CD4-positive, alpha-beta T cell treated with Interleukin-1 beta for 1 hour (primary cell): ENCODE measurements around the gene LRP1.

Source experiments
- DNase-seq, 2 donors: peaks; one replicate each; pipeline ENCODE4 v3.0.0-alpha.2; 2020 to 2022

LRP1 gene

DNA sequence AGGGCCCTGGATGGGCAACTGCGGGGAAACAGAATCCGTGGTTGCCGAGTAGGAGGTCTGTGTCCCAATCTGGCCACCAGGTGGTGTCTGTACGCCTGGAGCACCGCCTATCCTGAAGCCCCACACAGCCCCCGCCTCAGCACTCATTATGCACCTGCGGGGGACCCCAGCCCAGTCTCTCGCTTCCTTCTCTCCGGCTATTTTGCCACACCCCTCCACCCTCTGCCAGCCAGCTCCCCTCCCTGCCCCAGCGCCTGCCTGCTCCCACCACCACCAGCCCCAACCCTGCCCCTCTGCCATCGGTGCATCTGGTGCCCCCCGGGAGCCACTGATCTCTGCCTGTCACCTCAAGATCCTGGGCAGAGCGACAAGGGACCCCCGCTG is 86.1 kb downstream of the LRP1 start:
- peak; percentile 71 to 72 for DNase-seq

DNA sequence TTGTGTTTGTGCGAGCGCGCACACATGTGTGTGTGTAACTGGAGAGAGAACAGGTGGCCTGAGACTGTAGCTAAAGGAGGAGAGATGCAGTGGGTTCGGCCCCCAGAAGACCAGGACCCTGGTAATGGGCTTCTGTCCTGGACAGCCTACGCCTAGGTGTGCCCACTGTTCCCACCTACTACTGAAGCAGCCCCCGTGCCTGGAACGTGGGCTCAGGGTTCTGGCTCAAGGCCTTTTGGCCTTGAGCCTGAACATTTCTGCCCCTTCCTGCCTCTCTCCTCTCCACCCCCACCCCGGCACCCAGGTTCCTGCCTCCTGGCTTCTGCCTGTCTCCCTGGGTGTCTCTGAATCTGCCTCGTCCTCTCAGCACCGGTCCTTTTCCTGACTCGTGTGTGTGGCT is 86.8 kb downstream of the LRP1 start:
- DNase-seq: no peak

DNA sequence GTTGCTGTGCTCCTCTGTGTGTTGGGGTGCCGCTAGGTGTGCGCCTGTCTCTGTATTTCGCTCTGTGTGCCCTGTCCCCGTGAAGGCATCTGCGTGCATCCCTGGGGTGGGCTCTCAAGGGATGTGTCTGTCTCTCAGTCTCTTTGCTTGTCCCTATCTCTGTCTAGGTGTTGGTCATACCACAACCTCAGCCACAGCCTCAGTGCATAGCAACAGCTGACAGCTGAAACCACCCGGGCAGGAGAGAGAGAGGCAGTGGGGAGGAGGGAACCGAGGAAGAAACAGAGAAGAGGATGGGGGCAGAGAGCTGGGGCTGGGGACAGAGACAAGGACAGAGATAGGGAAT is 87.4 kb downstream of the LRP1 start:
- DNase-seq: peak; percentile 56 to 59

DNA sequence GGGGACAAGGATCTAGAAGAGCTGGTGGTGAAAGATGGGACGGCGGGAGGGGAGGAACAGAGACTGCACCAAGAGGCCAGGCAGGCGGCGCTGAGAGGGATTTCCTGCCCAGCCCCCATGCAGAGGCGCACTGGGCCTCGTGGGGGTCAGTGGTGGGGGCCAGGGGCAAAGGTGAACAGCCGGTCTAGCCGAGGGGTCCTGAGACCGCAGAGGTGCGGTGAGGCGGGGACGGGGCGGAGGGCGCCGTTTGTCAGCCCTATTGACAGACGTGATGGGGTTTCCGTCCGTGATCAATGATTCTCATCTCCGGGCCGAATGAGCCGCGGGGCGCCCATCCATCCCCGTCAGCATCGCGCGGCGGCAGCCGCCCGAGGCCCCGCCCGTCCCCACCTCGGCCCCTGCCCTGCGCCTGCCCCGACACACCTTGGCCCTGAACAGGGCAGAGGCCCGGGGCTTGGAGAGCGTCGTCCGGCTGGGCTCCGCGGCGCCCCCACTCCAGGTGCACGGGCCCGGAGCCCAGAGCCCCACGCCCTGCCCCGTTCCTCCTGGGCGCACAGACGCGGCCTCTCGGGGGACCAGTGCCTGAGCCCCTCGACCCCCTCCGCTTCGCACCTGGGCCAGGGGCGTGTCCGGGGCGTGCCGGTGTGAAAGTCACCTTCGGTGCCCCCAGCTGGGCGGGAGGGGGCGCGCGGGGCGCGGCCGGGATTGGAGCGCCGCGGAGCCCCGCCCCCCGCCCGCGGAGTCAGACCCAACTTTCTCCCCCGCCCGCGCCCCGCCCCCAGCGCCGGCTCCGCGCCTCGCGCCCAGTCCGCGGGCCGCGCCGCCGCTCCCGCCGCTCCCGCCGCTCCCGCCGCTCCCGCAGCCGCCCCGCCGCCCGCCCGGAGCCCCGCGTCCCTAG is 88.0 kb downstream of the LRP1 start, which contains the start of gene NXPH4:
TSS of gene NXPH4 (plus strand) at position 781 of the 898 bp plus-strand sequence. CDS start 176 bp downstream, outside the sequence.
- peak; percentile 62 to 71 for DNase-seq

DNA sequence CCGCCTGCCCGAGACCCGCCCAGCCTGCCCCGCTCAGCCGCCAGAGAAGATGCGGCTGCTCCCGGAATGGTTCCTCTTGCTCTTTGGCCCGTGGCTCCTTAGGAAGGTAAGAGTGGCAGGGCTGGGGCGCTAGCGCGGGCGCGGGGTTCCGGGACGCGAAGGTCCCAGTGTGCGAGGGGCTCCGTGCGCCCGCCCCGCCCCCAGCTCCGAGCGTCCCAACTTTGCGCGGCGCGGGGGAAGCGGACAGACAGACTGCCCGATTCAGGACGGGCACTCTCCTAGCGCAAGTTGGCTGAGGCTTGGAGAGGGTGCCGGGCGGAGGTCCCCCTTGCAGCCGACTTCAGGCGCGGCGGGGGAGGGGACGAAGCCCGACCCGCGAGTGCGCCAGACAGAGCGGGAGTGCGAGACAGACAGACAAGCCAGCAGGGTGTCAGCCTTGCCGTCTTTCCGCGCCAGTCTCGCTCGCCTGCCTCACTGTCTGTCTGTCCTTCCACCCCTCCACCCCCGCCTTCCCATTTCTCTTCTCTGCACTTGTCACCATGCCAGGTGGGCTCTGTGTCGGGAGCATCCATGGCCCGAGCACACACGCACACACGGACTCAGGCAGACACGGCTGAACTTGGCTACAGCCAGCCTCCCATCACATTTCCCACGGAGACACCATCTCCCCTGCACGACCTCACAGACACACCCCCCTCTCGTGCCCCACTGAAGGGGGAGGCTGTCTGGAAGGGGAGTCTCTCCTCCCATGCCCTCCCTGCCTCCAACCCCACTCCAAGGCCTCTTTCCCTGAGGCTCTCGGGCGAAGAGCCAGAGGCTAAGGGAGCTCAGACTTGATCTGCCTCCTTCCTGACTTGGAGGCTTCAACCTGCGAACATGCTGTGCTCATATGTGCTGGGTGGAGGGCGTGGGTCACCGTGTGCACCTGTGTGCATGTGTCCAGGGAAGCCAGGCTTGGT is 88.9 kb downstream of the LRP1 start:
- peak in 1 of 2 donors; percentile 52 for DNase-seq

DNA sequence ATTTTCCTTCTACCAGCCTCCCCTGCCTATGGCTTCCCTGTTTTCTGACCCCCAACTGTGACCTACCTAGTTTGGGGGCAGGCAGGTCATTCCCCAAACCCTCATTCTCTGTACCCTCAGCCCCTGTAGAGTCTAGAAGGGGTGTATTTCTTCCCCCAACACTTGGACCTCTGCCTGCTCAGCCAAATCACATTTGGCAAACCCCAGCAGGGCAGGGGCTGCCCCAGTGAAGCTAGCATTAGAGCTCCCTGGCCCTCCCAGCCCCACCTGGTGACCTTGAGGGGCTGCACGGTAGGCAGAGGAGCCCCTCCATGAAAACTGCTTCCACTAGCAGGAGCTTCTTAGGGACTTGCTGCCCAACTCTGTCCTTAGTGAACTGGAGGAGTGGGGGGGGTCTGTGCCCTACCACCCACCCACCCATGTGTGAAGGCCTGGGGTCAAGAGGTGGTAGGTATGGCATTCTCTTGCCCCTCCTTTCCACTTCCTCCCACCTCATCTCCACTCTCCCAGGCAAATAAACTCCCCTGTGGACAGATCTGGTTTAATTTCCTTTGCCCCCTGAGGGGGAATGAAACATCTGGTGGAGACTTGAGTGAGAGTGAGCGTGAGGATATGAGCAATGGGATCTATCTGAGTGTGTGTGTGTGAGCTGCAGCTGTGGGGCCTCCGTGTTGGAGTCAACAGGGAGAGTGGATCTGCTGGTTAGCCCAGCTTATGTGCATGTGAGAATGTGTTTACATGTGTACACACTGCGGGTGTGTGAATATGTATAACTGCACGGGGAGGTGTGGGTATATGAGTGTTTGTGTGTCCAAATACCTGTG is 90.0 kb downstream of the LRP1 start:
- DNase-seq: no peak

DNA sequence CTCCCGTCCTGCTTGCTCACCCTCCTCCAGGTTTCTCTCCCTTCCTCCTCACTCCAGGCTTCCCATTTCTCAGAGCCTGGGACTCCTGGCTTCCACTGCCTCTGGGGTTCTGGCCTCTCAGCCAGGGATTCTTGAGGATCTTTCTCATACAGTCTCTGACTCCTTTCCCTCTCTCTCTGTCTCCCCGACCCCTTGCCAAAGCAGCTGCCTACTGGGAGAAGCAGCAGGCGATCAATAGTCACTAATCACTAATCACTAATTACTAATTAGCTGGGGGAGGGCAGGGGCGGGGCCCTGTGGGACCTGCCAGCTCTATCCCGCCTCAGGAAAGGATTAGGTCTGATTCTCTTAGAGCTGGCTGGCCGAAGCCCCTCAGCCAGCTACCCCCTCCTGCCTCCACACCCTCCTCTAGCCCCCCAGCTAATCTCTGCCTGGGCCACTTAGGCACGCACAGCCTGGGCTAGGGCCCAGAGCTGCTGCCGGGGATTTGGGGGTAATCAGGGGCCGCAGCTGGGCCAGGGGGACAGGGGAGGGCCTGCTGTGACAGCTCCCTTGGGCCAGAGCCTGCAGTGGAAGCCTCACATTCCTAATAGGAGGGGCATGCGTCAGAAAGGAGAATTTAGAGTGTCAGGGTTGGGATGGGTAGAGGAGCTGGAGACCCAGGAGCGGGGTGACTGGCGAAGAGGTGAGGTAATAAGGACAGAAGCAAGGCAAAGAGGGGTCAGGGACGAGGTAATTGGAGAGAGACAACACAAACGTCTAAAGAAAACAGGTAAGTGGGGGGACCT is 91.1 kb downstream of the LRP1 start:
- no peak for DNase-seq

DNA sequence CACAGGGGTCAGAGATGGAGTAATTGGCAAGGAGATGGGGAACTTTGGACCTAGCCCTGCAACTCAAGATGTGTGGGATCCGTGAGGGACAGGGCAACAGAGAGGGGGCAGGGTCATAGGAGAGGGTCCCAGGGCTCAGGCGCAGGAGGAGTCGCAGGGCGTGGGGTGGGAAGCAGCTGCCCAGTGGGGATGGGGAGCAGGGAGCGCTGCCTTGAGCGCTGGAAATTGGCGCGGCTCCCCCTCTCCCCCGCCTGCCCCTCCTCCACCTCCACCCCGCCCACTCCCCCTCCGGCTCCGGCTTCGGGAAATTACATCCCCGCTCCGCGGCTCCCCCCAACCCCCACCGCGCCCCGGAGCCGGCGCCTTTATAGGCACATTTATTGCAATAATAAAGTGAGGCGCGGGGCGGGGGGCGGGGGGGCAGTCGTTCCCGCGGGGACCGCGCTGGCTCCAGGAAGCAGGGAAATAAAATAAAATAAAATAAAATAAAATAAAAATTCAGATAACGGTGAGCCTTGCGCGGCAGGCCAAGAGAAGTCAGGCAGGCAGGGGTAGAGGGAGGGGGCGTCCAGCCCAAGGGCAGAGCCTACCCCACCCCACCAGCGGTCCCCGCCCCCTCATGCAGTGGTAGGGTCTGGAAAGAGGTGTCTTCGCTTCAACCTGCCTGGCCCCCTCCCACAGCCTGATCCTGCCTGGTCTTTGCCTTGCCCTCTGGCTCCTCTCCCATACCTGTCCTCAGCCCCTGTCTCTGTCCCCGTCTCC is 91.9 kb downstream of the LRP1 start:
- no peak for DNase-seq

DNA sequence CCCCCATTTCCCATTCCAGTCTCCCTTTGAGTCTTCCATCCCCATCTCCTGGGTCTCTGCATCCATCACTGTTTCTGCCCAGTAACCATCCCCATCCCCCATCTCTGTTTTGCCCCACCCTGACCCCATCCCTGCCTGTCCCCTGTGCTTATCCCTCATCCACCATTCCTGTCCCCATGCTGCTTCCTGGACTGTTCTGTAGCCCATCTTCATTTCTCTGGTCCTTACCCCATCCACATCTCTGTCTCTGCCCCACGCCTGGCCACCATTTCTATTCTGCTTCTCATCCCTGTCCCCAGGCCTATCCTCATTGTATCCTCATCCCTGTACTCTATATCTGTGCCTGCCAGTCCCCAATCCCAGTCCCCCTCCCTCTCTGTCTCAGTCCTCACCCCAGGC is 92.5 kb downstream of the LRP1 start:
- DNase-seq: no peak

DNA sequence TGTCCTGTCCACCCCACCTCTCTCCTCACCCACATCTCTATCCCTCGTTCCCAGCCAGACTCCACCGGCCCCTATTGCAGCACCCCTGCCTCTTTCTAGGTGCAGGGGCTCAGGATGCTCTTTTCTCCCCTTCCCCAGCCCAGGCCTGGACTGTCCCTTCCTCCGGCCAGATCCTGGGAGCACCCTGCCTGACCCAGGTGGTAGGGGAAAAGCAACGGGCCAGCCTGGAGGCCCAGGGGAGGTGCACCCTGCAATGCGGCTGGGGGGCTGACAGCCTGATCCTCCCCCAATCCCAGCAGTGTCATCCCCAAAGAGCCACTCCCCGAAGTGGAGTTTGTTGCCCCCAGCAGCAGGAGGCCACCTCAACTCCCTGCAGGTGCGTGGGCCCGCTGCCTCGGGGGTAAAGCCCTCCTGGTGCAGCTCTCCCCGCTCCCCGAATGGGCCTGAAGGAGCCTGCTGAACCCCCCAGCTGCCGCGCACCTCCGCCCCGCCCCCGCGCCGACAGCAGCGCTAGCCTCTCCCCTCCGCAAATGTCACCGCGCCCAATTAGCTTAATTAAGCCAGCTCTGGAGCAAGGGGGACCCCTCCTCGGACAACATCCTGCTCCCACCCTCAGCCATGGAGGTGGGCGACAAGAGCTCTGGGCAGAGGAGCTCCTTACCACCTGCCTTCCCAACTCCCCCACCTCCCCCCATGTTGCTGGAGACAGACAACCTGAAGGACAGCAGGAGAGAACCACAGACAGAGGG is 93.1 kb downstream of the LRP1 start:
- DNase-seq: no peak

DNA sequence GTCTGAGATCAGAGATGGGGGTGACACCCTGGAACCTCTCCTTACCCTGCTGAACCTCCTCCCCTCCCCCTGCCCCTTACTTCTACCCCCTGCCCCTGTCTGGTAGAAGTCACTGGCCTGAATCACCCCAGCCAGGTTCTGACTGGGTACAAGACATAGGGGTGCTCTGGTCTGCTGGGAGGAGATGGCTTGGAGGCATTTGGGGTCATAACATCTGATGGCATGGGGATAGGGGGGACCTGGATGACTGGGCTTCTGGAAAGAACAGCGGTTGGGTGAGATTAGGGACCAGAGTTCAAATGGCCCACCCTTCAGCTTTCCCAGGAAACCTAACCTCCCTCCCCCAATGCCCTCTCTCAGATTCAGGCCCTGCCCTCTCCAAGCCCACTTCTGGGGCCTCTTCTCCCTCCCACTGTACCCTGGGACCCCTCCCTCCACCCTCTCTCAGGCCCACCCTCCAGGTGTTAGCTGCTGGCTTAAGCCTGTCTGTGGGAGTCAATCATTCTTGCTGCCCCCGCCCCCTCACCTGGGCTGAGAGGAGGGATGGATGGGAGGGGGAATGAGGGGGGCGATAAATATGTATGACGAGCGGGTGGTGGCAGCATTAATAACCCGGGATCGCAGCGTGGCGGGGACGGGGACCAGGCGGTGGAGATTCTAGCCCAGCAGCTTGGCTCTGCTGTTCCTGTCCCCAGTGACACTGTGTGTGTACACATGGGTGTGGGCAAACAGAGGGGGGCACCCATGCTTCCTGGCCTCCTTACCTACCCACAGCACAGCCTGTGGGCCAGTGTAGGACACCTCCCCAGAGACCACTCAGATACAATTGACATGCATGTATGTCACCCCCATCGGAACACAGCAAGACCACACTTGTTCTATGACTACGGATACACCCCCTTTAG is 94.3 kb downstream of the LRP1 start:
- DNase-seq: no peak

DNA sequence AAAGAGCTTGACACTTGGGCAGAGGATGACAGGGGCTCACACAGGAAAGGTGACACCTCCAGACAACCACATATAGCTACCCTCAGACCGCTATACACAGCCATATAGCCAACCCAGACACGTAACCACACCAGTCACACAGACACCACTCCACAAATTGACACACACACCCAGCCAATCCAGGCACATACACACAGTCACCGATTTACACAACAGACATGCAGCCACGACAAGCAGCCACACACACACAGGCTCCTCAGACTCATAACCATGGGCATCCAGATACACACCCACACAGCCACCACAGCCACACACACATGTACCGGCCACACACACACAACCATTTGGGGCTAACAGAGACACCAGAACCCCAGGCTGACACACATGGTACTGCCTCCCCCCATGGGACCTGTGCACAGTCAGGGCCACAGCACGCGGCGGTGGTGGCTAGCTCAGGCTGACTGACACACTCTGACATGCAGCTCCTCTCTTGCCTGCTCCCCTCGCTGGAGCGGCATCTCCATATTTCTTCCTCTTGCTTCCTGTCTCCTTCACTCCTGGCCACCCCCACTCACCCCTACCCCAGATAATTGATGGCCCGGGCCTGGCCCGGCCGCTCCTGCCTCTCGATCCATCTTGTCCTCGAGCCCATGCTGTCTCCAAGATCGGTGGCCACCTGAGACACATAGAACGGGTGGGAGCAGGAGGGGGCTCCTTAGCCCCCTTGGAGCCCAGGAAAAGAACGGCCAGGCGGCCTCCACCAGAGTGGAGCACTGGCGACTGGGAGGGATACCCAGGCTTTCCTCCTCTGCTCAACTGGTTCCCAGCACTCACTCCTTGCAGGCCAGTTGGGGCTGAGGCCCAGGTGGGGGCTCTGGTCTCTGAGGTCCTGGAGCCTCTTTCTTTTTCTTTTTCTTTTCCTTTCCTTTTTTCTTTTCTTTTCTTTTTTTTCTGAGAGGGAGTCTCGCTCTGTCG is 95.2 kb downstream of the LRP1 start:
- DNase-seq: peak; percentile 63 to 66

DNA sequence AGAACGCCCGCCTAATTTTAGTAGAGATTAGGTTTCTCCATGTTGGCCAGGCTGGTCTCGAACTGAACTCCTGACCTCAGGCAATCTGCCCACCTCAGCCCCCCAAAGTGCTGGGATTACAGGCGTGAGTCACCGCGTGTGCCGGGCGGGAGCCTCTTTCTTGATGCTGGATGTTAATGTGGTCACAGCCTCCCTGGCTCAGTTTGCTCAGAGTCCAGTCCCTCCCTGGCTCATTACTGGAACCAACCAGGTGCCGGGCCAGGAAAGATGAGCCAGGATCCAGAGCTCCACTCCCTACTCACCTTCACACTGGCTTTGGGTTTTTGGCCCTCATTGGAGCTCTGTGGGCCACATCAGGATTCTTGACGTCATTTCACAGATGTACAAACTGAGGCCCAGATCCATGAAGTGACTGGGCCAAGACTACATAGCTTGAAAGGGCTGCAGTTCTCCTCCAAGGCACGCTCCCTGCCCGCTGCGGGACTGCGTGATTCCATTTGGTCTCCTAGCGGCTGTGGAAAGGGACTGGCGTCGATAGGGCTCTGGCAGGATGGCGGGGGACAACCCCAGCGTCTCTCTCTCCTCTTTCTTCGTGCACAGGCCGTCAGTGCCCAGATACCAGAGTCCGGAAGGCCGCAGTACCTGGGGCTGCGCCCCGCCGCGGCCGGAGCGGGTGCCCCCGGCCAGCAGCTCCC is 96.1 kb downstream of the LRP1 start:
- DNase-seq: no peak

DNA sequence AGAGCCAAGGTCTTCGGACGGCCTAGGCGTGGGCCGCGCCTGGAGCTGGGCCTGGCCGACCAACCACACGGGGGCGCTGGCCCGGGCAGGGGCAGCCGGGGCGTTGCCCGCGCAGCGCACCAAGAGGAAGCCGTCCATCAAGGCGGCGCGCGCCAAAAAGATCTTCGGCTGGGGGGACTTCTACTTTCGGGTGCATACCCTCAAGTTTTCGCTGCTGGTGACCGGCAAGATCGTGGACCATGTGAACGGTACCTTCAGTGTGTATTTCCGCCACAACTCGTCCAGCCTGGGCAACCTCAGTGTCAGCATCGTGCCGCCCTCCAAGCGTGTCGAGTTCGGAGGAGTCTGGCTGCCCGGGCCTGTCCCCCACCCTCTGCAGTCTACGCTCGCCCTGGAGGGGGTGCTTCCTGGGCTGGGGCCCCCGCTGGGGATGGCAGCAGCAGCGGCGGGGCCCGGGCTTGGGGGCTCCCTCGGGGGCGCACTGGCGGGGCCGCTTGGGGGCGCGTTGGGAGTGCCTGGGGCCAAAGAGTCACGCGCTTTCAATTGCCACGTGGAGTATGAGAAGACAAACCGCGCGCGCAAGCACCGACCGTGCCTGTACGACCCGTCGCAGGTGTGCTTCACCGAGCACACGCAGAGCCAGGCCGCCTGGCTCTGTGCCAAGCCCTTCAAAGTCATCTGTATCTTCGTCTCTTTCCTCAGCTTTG is 96.8 kb downstream of the LRP1 start:
- DNase-seq: peak; percentile 61 to 75

DNA sequence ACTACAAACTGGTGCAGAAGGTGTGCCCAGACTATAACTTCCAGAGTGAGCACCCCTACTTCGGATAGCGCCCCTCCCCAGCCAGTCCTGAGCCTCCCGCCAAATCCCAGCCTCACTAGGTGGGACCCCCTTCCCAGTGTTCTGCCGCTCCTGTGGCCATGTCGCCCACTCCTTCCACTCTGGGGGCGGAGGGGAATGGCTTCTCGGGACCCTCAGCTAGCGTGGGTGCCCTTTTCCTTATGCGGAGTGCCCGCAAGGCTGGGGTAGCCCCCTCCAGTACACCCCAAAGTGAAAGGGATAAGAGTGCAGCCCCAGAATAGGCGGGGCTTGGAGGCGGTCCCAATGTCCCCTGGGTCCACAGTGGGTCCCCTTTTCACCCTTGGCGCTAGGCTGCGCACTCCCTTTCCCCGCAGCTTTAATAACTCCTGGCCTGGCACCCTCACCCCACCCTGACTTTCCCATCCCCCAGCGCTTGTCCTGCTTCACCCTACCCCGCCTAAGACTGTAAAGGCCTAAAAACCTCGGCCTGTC is 97.5 kb downstream of the LRP1 start:
- DNase-seq: no peak

DNA sequence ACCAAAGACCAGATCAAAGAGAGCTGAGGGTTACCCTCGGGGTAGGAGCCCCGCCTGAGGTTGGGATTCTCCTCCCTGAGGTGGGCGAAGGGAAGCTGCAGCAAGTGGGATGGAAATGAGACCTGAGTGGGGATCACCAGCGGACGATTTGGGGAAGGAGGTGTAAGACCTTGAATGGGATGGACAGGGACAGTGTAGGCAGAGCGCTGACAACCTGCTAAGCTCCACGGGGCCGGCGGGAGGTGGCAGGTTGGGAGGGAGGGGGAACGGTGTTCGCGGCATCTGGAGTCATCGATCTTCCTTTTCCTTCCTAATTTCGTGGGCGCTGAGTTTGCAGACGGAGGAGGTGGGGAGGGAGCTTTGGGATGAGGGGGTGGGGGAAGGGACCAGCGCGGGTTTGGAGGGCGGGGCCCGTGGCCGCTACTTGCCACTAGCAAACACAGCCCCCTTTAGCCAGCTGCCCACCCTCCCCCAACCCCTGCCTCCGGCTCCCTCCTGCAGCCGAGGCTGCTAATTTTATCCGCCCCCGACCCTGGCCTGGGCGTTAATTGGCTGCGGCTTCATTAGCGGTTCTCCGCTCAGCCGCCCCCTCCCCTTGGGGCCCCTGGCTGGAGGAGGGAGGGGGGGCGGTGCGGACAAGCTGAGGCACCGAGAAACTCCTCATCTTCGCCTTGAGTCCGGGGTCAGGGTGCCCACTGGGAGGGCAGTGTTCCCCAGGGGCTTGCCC is 98.5 kb downstream of the LRP1 start:
- DNase-seq: no peak
